OCI-LY7 (cell line): Measurements from ENCODE around the gene PLEKHJ1. TPM values are rescaled to one million over a fixed set of nuclear protein-coding genes. Genes with fewer than 3 reads are reported as not detected.

Source experiments
- BruUV-seq: library from RNA; stranded (reverse); fragments of 400-500 nt; replicated peaks from 2 replicates; lab custom pipeline; 2021; lab: Mats Ljungman, UMichigan
- CTCF ChIA-PET: fragments of 300-600 bp; sonication (Branson Sonifier 250); formaldehyde crosslinking; loops from one replicate; lab custom pipeline; 2022; ENCODE audit warnings: antibody characterized with exemption; ENCODE audit not compliant: unreplicated experiment; lab: Charles Lee
- POLR2A ChIA-PET: fragments of 300-600 bp; sonication (Branson Sonifier 250); formaldehyde crosslinking; loops from one replicate; lab custom pipeline; 2022; ENCODE audit warnings: antibody characterized with exemption; lab: Charles Lee
- DNase-seq: peaks from one replicate; pipeline ENCODE4 v3.0.0-alpha.2; 2015; ENCODE audit warnings: low spot score
- H2AFZ ChIP-seq: fragments of 200-600 bp; sonication (generic), shearing (Covaris generic); 2 replicates; pipeline ENCODE4 v1.6.1; 2014; ENCODE audit warnings: mild to moderate bottlenecking, antibody characterized with exemption, low read length, moderate library complexity
- H3K27ac ChIP-seq: fragments of 200-600 bp; sonication (generic); 2 replicates; pipeline ENCODE4 v1.5.1; 2014; ENCODE audit warnings: mixed run types, low read depth, mild to moderate bottlenecking, moderate library complexity, low read length, inconsistent platforms; ENCODE audit not compliant: poor library complexity, severe bottlenecking
- H3K36me3 ChIP-seq: fragments of 200-600 bp; sonication (generic); 2 replicates; pipeline ENCODE4 v1.6.1; 2014; ENCODE audit warnings: mild to moderate bottlenecking, antibody characterized with exemption, low read length, moderate library complexity, mixed read lengths; ENCODE audit not compliant: insufficient read depth
- H3K4me1 ChIP-seq: fragments of 200-600 bp; sonication (generic); 2 replicates; pipeline ENCODE4 v1.5.1; 2014; ENCODE audit warnings: mild to moderate bottlenecking, low read length; ENCODE audit not compliant: insufficient read depth, poor library complexity, severe bottlenecking
- H3K4me2 ChIP-seq: fragments of 200-600 bp; sonication (generic); 2 replicates; pipeline ENCODE4 v1.6.1; 2014; ENCODE audit warnings: mild to moderate bottlenecking, low read length
- H3K4me3 ChIP-seq: fragments of 200-600 bp; sonication (generic); 2 replicates; pipeline ENCODE4 v1.5.1; 2014; ENCODE audit warnings: mild to moderate bottlenecking, low read depth, low read length; ENCODE audit not compliant: poor library complexity, severe bottlenecking
- H3K79me2 ChIP-seq: fragments of 200-600 bp; sonication (generic); 2 replicates; pipeline ENCODE4 v1.6.1; 2016; ENCODE audit warnings: low read depth, mild to moderate bottlenecking, low read length, moderate library complexity, mixed read lengths; ENCODE audit not compliant: insufficient read depth
- H3K9me2 ChIP-seq: fragments of 200-600 bp; sonication (generic); 2 replicates; pipeline ENCODE4 v1.6.1; 2016; ENCODE audit warnings: mild to moderate bottlenecking, low read length, mixed read lengths; ENCODE audit not compliant: insufficient read depth
- H3K9me3 ChIP-seq: fragments of 200-600 bp; sonication (generic); 2 replicates; pipeline ENCODE4 v1.6.1; 2014; ENCODE audit warnings: mild to moderate bottlenecking, mixed run types, low read length, mixed read lengths
- H4K20me1 ChIP-seq: fragments of 200-600 bp; sonication (generic); 2 replicates; pipeline ENCODE4 v1.6.1; 2014; ENCODE audit warnings: mild to moderate bottlenecking, antibody characterized with exemption, low read length, moderate library complexity, mixed read lengths; ENCODE audit not compliant: insufficient read depth
- EZH2phosphoT487 ChIP-seq: fragments of 200-600 bp; sonication (generic); IDR thresholded peaks from 2 replicates; pipeline ENCODE4 v1.6.1; 2018; ENCODE audit warnings: low read depth, borderline replicate concordance, mild to moderate bottlenecking, mixed run types, antibody characterized with exemption, low read length, moderate library complexity, mixed read lengths
- intact Hi-C: fragments of 100-400 bp; cut with micrococcal nuclease; formaldehyde crosslinking; loops from one replicate; pipeline ENCODE4 v1.10.0; 2022; ENCODE audit not compliant: unreplicated experiment
- total RNA-seq, 2 experiments: library from RNA; depleted of rRNA in 1 of 2; stranded (reverse); fragments of >200 nt in 1 of 2; shearing (Covaris generic) in 1 of 2; gene quantifications; 2 replicates each; pipeline ENCODE4 v1.2.3, GENCODE V29; 2014 to 2022
- TF ChIP-seq, protein P1 (sequence below): fragments of 200-600 bp; sonication (generic); conservative IDR thresholded peaks from 2 replicates; pipeline ENCODE4 v1.5.1; 2014; ENCODE audit warnings: mild to moderate bottlenecking, antibody characterized with exemption, low read length, moderate library complexity, mixed read lengths

PLEKHJ1 gene
- total RNA-seq, 2 experiments from 2014 or later: 129 to 205 TPM

DNA sequence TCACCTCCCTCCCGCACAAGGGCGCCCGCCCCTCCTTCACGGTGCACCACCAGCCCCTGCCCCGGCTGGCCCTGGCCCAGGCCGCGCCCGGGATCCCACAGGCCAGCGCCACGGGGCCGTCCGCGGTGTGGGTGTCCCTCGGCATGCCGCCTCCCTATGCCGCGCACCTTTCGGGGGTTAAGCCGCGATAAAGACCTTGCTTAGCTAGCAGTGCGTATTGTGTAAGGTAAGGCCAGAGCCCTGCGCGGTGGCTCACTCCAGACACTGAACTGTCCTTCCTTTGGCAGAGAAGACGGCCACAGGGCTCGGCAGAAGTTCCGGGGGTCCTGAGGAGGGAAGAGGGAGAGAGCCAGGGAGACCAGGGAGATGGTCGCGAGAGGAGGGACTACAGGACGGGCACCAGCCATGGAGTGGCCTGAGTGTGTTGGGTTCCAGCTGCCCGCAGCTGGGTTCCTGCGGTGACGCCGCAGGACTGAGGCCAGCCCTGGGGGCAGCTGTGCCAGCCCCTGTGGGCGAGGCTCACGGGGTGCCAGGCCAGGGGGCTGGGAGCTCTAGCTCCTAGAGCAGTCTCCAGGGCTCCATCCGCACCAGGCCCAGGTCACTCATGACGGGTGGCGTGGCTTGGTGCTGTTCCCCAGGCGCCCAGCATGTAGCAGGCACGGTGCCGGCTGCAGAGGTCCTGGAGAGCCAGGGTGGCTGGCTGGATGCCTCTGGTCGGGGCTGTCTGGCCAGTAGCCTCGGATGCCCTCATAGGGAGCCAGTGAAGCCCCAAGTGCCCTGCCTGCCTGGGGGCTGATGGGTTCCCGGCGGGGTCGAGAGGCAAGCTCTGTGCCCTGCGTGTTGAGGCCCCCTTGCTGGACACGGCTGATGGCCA lies 7.7 kb downstream of the PLEKHJ1 start:
- H3K9me2 ChIP-seq: no peaks in the 10 kb centered on the region
- peak overlapping the region; percentile 57 for H3K4me3 ChIP-seq
- H3K79me2 ChIP-seq: peaks cover 10% of the 10 kb centered on the region; the same call in 1 of the 2 replicates
- intact Hi-C loops: no loop called here
- H3K4me2 ChIP-seq: peak overlapping the region; percentile 69
- ChIA-PET POLR2A (interaction anchor here (0.6 kb wide), 2 partner anchors 26 to 90 kb away, joined by 3 to 9 read pairs; no protein-coding TSS in a partner anchor), CTCF (interaction anchor here (0.6 kb wide), 1 partner anchor 67 kb away, joined by 17 read pairs; no protein-coding TSS in a partner anchor)
- peaks cover 67% of the 10 kb centered on the region for H3K4me1 ChIP-seq
- peak overlapping the region; percentile 94 for H3K27ac ChIP-seq
- DNase-seq: no peak
- no peaks in the 10 kb centered on the region for H4K20me1 ChIP-seq
- H3K36me3 ChIP-seq: peaks cover 83% of the 10 kb centered on the region
- H3K9me3 ChIP-seq: no peaks in the 10 kb centered on the region
- TF ChIP-seq, protein P1, sequence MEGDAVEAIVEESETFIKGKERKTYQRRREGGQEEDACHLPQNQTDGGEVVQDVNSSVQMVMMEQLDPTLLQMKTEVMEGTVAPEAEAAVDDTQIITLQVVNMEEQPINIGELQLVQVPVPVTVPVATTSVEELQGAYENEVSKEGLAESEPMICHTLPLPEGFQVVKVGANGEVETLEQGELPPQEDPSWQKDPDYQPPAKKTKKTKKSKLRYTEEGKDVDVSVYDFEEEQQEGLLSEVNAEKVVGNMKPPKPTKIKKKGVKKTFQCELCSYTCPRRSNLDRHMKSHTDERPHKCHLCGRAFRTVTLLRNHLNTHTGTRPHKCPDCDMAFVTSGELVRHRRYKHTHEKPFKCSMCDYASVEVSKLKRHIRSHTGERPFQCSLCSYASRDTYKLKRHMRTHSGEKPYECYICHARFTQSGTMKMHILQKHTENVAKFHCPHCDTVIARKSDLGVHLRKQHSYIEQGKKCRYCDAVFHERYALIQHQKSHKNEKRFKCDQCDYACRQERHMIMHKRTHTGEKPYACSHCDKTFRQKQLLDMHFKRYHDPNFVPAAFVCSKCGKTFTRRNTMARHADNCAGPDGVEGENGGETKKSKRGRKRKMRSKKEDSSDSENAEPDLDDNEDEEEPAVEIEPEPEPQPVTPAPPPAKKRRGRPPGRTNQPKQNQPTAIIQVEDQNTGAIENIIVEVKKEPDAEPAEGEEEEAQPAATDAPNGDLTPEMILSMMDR: no peak
- no peak for TF ChIP-seq EZH2phosphoT487
- no TSS peak for BruUV-seq
- no peak overlapping the region for H2AFZ ChIP-seq

DNA sequence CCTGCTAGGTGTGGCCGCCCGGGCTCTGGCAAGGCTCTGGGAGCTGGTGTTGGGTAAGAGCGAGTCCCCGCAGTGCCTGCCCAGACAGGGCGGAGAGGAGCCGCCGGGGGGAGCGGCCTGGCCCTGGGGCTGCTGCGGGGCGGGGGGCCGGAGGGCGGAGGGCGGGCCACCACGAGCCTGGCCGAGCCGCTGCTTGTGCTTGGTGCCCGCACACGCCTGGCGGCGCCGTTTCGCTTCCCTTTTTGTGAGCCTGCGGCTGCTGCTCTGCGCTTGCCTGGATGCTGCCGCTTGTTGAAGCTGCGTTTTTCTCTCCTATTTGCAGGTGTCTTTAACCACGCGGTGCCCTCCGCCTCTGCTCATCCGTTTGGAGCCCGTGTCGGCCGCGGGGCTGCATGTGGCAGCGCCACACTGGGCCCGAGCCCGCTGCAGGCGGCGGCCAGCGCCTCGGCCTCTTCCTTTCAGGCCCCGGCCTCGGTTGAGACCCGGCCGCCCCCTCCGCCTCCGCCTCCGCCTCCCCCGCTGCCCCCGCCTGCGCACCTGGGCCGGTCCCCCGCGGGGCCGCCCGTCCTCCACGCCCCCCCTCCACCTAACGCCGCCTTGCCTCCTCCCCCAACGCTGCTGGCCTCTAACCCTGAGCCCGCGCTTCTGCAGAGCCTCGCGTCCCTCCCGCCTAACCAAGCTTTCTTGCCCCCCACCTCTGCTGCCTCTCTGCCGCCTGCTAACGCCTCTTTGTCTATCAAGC lies 8.5 kb downstream of the PLEKHJ1 start:
- Histone ChIP-seq H3K4me3 (peak overlapping the region; percentile 57), H2AFZ (no peak overlapping the region), H4K20me1 (no peaks in the 10 kb centered on the region), H3K4me1 (peaks cover 67% of the 10 kb centered on the region), H3K79me2 (peaks cover 10% of the 10 kb centered on the region; the same call in 1 of the 2 replicates), H3K9me3 (no peaks in the 10 kb centered on the region), H3K27ac (peak overlapping the region; percentile 94), H3K36me3 (peaks cover 78% of the 10 kb centered on the region), H3K9me2 (no peaks in the 10 kb centered on the region), H3K4me2 (peak overlapping the region; percentile 74)
- TF ChIP-seq, protein P1: peak; percentile 49; the same call in 1 of the 2 replicates
- no peak for TF ChIP-seq EZH2phosphoT487
- DNase-seq: peak; percentile 99
- ChIA-PET POLR2A (interaction anchor here (0.6 kb wide), 3 partner anchors 25 to 157 kb away, joined by 3 to 9 read pairs (median 3); no protein-coding TSS in a partner anchor), CTCF (interaction anchor here (0.6 kb wide), 1 partner anchor 68 kb away, joined by 17 read pairs; no protein-coding TSS in a partner anchor)
- no TSS peak for BruUV-seq
- intact Hi-C loops: loop anchor here (2.0 kb wide), 1 partner anchor 71 kb away; no protein-coding TSS in a partner anchor
